Neural progenitor cell (in vitro differentiated cells): ENCODE measurements around the gene CD70.

ENCODE experiments used
- EZH2 ChIP-seq: fragments of 200-600 bp; sonication (generic); IDR thresholded peaks from 2 replicates; pipeline ENCODE4 v1.6.1; 2017; ENCODE audit warnings: antibody characterized with exemption, mild to moderate bottlenecking, moderate library complexity
- EZH2phosphoT487 ChIP-seq: fragments of 200-600 bp; sonication (generic); IDR thresholded peaks from 2 replicates; pipeline ENCODE4 v1.6.1; 2017; ENCODE audit warnings: antibody characterized with exemption
- TF ChIP-seq, protein P1 (sequence below): fragments of 200-600 bp; sonication (generic); IDR thresholded peaks from 2 replicates; pipeline ENCODE4 v1.5.1; 2017; ENCODE audit warnings: antibody characterized with exemption, mild to moderate bottlenecking

GRCh38 chr19:6616011-6616410 lies 25.1 kb upstream of the CD70 start:
- TF ChIP-seq, protein P1, sequence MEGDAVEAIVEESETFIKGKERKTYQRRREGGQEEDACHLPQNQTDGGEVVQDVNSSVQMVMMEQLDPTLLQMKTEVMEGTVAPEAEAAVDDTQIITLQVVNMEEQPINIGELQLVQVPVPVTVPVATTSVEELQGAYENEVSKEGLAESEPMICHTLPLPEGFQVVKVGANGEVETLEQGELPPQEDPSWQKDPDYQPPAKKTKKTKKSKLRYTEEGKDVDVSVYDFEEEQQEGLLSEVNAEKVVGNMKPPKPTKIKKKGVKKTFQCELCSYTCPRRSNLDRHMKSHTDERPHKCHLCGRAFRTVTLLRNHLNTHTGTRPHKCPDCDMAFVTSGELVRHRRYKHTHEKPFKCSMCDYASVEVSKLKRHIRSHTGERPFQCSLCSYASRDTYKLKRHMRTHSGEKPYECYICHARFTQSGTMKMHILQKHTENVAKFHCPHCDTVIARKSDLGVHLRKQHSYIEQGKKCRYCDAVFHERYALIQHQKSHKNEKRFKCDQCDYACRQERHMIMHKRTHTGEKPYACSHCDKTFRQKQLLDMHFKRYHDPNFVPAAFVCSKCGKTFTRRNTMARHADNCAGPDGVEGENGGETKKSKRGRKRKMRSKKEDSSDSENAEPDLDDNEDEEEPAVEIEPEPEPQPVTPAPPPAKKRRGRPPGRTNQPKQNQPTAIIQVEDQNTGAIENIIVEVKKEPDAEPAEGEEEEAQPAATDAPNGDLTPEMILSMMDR, result no peak
- TF ChIP-seq EZH2, result no peak
- TF ChIP-seq EZH2phosphoT487, result no peak
